GM12874 (cell line): ENCODE results near the gene LRRC4B.

Experiments
- CTCF ChIP-seq: IDR thresholded peaks from 2 replicates; pipeline ENCODE4 v1.5.1; 2011; ENCODE audit warnings: low read depth, mild to moderate bottlenecking, control low read depth, low read length, moderate library complexity; ENCODE audit not compliant: insufficient read depth

Gene LRRC4B

GRCh38 chr19:50494186-50495019 is 73.8 kb downstream of the LRRC4B start:
- TF ChIP-seq CTCF: no peak

GRCh38 chr19:50493171-50493570 is 75.1 kb downstream of the LRRC4B start:
- no peak for TF ChIP-seq CTCF

GRCh38 chr19:50492303-50493052 is 75.8 kb downstream of the LRRC4B start:
- TF ChIP-seq CTCF: no peak

- TF ChIP-seq CTCF: no peak
These were observed 77.2 kb downstream of the LRRC4B start for GRCh38 chr19:50490991-50491472.

- TF ChIP-seq CTCF: no peak
These were observed 77.8 kb downstream of the LRRC4B start for GRCh38 chr19:50490411-50490811.

- TF ChIP-seq CTCF: no peak
These were observed 78.7 kb downstream of the LRRC4B start for GRCh38 chr19:50489461-50490011.

- TF ChIP-seq CTCF: no peak
These were observed 79.6 kb downstream of the LRRC4B start for GRCh38 chr19:50488389-50489194.
